HG02884 (cell line): ENCODE measurements around the gene UBE2Z.

Experiments used
- ATAC-seq: cut with Tn5 transposase; IDR thresholded peaks from one replicate; pipeline ENCODE4 v1.9.1; 2021; ENCODE audit warnings: mild to moderate bottlenecking, moderate library complexity; ENCODE audit not compliant: unreplicated experiment

The UBE2Z gene

GRCh38 chr17:48952904-48953303, 44.7 kb downstream of the UBE2Z start:
- no peak for ATAC-seq

- no peak for ATAC-seq
These were observed 46.1 kb downstream of the UBE2Z start for GRCh38 chr17:48954300-48954755.

- no peak for ATAC-seq
These were observed 52.8 kb downstream of the UBE2Z start for GRCh38 chr17:48960834-48961515.

GRCh38 chr17:48961516-48962233, 53.5 kb downstream of the UBE2Z start:
- ATAC-seq = no peak

GRCh38 chr17:48970224-48970623, 62.0 kb downstream of the UBE2Z start:
- ATAC-seq = no peak

- no peak for ATAC-seq
These were observed 62.9 kb downstream of the UBE2Z start for GRCh38 chr17:48970865-48971687.

GRCh38 chr17:48972749-48973097, 64.5 kb downstream of the UBE2Z start:
- ATAC-seq = no peak

GRCh38 chr17:48973806-48974205, 65.6 kb downstream of the UBE2Z start:
- ATAC-seq = no peak
